CD4-positive, alpha-beta T cell treated with Interleukin-15 for 1 hour (primary cell): ENCODE results near the gene ATXN7L1.

Source experiments
- DNase-seq: peaks from one replicate; pipeline ENCODE4 v3.0.0-alpha.2; 2020

Gene ATXN7L1

DNA sequence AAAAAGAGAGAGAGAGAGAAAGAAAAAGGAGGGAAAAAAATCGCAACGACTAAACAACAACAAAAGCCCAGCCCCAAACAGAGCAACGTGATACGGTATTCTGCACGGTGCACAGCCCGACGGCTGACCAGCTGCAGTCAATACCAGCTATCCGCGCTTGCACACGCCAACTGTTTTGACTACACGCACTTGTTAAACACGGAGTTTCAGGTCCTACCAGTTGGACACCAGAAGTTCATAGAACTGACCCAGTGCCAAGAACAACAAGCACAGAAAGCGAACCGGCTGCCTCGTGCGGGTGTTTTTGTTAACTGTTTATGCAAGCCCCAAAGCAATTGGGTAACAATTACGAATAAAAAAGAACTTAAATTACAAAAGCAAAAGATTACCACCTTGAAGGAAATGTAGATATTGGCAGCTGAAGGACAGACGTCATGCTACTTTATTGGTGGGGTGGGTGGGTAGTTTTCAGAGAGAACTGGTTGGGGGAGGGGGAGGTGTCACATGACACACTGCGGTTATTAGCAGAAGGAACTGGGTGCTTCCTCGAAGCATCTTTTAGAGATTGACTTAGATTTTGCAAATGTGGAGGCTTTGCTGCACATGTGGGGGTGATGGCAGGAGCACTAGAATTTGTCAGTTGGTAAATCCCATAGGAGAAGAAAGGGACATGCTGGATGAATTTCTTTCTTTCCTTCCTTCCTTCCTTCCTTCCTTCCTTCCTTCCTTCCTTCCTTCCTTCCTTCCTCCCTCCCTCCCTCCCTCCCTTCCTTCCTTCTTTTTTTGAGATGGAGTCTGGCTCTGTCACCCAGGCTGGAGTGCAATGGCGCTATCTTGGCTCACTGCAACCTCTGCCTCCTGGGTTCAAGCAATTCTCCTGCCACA is 184.5 kb downstream of the ATXN7L1 start:
- peak; percentile 89 for DNase-seq

DNA sequence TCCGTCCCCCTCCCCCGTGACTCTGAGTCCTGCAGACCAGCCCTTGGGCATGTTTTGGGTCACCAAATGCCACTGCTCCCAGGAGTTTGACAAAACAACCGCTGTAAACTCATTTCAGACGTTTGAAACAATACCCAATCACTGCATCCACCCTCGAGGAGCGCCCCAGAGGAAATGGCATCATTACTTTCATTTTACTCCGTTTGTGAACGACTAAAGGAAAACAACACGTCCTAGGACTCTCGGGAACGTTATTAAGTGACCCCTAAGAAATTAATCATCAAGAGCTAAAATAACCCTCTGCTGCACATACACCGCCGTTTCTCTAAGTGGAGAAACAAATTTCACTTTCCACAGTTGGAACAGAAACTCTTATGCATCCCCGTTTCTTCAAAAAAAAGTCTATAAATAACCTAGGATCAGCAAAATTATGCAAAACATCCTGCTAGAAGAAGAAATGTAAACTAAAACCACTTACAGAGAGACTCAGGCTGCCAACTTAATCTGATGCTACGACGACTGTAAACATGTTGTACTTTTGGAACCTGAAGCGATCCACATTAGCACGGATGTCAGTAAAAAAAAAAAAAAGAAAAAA is 185.2 kb downstream of the ATXN7L1 start:
- DNase-seq, result peak; percentile 59

DNA sequence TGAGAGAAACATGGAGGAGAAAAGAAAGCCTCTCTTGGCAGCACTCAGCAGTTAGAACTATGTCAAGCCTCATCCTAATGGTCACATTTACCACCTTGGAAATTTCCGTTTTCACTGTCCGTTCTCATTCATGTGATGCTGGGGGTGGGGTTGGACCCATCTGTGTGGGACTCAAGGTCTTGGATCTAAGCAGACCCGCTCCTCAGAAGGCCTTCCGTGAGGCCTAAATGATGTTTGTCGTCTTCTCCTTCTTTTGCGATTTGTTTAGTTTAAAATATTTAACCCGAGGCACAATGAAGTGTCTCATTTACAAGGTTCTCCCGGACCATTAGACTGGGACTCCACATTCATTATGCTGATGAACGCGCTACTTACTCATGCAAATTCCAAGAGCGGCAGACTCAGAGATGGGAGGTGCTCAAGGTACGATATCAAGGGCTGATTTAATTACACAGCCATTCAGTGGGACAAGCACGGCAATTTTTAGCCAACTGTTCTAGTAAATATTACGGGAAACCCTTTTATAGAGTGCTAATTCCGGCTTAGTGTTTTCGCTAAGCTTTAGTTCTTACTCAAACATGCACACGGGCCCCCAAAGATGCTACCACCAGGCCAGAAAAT is 186.0 kb downstream of the ATXN7L1 start:
- DNase-seq, result no peak

DNA sequence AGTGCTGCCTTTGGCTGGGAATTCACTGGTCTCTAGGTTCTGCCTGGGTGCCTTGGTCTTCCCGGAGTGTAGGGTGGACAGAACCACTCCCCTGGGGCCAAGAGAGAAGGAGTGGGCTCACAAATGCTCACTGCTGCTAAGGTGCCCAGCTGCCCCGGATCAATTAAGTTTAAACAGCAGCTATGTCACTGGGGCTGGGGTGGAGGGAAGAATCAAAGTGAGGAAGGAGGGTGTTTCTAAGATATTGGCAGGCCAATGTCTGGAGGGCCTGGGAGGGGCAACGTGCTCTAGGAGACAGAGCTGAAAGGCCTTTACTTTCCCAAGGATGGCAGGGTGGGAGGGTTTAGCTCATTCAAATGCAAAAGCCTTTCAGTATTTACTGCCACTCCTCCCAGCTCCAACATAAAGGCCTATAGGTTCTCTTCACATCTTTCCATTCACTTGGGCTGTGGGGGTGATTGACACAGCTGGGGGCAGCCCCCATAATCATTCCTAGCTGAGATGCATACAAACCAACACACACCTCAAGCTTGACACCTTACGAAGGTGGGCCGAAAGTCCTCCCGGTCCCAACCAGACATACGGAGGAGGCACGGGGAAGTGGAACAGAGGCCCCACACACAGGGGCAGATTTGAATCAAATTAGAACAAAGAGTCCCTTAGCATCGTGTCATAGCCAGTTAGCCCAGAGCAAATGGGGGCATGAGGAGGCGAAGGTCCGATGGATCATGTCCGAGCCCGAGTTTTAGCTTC is 187.2 kb downstream of the ATXN7L1 start:
- DNase-seq, result no peak

DNA sequence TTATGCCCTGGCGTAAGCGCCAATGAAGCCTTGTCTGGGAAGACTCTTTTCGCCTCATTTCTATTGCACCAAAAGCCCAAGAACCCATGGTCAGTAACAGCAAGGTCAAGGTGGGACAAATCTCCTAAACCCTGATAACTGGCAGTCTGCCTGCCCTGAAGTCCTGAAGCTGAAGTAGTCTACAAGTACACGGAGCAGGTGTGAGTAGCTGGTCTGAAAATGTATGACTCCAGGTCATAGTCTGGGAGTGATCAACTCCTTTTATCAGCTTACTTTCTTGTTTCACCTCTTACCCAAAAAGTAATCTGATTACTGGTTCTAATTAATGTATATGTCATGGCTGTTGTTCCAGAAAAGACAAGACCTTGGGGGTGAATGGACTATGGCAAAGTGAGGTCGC is 187.8 kb downstream of the ATXN7L1 start:
- no peak for DNase-seq

DNA sequence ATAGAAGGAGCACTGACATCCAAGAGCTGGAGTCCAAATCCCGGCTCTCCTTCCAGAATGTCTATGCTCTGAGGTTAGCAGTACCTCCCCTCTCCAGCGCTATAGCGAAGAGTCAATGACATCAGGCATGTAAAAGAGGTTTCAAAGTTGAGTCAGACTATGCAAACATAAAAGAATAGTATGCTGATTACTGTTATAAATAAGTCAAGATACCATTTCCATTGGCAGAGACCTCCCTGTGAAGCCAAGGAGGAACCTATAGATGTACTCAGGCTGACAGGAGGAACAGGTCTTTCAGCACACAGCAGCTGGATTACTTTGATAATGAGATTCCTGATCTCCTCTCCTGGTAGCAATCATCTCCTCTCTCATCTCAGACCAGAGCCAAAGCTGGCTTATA is 191.2 kb downstream of the ATXN7L1 start:
- no peak for DNase-seq

DNA sequence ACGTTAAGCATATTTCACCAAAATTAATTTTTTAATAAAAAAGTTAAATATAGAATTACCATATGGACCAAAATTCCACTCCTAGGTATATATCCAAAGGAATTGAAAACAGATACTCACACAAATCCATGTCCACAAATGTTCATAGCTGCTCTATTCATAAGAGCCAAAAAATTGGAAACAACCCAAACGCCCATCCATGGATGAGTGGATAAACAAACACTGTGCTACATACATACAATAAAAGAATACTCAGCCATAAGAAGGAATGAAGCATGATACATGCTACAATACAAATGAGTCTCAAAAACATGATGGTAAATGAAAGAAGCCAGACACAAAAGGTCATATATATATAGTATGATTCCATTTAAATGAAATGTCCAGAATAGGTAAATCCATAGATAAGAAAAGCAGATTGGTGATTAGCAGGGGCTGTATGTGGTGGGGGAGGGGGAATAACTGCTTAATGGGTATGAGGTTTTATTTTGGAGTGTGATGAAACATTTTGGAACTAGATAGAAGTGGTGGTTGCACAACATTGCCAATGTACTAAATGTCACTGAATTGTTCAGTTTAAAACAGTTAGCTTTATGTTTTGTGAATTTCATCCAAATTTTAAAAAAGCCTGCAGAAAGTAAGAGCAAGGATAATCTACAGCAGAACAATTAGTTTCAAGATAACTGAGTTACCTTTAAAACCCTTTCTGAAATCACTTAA is 193.9 kb downstream of the ATXN7L1 start:
- DNase-seq, result no peak

DNA sequence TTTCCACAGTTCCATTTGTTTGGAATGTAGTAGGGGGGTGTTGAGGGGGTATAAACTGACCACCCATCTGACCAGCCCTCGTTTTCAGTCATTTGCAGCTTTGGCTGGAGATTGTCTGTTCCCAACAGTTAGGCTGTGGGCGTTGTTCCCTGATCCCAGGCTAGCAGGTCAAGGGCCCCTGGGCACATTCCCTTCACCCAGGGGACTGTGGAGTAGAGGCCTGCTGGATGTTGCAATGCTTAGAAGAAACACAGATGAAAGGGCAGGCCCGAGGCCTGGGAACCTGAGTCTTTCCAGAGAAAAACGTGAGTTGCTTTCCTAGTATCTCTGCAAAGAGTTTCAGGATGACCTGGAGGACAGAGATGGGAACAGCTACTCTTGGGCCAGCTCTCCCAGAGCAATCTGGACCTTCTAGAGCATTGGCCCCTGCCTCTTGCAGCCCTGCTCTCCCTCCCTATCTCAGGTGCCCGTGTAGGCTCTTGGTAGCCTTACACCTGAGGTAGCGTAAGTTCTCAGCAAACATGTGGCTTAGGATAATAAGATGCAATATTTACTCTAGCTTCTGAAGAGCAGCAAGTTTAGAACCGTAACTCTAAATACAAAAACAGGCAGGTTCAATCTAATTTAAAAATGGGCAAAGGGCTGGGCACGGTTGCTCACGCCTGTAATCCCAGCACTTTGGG is 195.8 kb downstream of the ATXN7L1 start:
- no peak for DNase-seq

DNA sequence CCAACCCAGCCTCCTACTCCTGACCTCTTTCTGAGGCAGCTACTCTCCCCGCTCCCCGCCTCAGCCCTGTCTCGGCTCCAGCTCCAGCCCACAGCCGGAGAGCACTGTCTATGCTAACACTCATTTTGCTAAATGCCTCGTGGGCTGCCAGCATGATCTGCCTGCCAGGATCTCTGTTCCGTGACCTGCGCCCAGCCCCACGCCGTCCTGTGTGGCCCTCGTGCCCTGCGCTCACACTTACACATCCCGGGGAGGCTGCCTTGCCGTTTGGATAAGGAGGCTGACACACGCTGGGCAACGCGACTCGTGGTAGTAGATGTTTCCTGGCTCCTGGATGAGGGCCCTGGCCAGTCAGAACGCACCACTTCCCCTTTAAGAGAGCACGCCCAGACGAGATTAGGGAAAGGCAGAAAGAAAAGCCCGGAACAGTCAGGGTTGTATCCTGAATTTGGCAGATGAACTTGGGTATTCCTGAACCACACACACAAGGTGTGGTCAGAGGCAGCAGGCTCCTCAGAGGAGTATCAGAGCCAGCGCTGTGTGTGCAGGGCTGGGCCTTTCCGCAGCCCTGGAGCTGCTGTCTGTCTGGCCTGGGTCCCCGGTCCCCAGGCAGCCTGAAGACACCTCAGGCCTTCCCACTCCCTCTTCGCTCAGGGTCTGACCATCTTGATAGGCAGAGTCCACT is 197.4 kb downstream of the ATXN7L1 start:
- peak; percentile 50 for DNase-seq

DNA sequence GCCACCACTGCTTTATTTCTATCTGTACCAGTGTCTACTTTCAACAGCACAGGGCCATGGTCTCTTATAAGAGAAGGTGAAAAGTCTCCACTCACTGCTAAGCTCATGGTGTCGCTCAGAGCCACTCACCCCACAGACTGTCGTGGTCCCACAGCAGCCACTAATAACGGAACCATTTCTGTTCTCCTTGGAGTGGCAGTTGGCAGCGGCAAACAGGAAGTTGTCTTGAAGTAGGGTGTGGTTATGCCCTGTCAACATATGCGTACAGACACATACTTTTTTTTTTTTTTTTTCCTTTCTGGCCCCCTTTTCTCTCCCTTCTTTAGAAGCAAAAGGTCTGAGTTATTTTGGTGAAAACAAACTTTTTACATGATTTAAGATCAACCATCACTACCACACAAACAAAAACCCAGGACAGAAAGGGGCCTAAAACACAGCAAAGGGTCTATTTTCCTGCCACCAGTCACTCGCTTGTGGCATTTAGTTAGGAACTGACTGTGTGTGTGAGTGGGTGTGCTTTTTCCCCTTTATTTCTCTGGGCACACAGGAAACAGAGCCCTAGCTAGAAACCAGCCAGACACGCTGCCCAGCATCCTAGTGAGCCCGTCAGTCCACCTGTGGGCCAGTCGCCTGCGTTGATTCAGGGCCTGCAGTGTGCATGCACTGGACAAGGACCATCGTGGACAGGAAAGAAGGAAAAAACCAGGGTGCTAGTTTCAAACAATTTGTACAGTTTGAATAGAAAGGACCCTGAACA is 198.4 kb downstream of the ATXN7L1 start:
- peak; percentile 80 for DNase-seq

DNA sequence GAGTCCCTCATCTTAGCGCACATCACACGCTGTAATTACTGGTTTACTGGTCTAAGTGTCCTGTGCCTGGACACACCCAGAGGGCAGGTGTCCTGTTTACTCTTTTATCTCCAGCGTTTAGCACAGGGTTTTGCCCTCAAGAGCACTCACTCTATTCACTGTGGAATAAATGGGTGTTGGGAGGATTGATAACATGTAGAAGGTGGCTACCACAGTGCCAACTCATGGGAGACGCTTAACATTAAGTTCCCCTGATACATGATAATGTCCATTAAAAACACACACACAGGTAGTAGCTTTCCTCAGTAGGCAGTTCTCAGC is 199.0 kb downstream of the ATXN7L1 start:
- no peak for DNase-seq

DNA sequence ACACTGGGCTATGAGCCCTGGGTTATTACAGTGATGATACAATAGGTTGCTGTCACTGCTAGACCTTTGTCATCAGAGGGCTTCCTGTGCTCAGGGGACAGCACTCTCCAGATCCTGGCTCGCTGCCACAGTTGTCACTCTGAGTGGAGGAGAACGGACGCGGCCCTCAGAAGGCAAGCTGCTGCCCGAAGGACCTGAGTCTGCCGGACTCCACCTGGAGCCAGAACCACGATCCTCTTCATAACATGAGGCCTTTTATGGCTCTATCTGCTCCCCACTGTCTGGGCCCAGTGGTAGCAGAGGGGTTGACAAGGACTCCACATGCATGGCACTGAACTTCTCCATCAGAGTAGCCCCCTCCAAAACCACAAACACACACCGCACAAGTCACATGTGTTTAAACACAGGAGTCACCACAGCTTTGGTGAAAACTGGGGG is 200.4 kb downstream of the ATXN7L1 start:
- DNase-seq, result peak; percentile 62

DNA sequence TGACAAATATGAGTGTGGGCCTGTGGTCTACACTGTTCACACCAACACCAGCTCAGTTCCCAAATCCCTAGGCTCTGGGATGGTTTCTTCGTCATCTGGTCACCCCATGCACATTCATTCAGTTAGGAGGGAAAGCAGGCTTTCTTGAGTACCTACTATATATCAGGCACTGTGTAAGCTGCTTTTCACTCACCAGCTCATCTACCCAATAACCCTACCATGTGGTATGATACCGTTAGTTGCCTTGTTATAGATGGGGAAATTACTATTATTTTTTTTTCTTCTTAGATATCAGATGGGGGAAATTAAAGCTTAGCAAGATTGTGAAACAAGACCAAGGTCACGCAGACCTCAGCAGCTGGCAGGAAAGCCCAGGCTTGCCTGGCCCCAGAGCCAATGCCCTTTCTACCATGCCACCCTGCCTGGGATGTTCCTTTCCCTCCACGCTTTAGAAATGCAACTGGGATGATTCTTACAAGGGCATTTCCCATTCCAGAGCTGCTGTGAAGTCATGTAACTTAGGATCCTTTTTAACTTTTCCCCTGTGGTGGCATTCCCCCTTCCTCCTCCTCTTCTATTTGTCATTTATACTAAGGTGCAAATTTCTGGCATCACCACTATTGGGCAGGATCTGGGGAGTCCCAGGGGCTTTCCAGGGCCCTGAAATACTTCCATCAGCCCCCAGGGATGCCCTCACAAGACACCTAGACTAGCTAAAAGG is 202.0 kb downstream of the ATXN7L1 start:
- DNase-seq, result no peak

DNA sequence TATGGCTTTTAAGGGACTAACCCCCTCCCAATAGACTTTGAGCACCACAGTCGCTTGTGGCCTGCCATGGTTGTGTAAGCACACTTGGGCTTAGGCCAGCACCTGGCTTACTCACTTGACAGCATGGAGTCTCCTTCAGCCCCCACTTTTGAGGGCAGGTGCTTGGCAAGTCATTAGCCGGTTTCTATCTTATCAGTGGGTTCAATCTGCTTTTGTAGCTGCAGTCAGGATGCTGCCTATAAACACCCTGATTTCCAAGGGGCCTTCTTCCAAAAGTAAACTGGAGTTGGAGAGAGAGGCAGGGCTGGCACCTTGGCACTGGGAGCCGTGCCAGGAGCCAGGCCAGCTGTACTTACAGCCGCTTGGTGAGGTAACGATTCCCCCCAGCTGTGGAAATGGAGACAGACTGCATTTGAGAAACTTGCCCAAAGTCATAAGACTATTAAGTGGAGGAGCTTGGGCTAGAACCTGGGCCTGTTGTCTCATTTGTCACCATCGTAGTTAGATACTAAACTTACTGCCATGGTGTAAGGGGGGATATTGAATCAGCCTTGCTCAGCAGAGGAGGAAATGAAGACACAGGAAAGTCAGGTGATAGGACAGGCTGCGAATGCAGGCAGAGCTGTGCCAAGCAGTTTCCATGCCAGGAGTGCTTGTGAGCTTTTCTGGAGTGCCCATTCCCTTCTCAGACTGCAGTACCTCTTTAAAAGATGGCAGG is 202.9 kb downstream of the ATXN7L1 start:
- DNase-seq, result no peak

DNA sequence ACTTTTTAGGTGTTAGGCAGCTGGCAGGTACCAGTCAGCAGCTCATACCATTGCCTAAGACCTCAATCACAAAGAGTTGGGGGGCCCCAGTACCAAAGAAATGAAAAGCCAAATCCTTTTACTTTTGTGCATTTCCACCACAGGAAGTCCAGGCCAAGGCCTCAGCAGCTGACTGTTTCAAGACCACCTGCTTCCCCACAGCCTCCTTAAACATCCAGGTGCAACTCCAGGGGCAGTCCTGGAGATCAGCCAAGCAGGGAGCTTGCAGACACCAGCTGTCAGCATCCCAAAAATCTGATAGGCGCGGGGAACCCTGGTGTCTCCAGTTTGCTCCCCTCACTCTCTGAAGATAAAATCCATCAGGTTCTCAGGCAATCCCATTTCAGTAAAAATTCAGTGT is 203.6 kb downstream of the ATXN7L1 start:
- no peak for DNase-seq

DNA sequence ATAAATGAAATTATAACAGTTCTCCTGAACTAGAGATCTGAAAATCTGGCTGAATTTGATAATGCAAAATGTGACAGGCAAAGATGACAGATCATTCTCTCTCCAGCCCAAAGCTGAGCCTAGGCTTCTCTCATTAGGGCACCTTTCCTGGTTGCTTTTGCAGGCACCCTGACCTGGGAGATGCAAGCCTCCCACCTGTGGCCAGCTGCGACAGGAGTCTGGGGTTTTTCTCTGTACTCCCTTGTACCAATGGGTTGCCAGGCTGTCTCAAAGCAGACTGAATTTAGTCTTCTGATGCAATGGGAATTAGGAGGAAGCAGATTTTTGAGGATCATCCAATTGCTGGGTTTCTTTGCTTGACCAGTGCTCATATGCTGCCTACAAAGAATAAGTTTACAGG is 210.1 kb downstream of the ATXN7L1 start:
- no peak for DNase-seq

DNA sequence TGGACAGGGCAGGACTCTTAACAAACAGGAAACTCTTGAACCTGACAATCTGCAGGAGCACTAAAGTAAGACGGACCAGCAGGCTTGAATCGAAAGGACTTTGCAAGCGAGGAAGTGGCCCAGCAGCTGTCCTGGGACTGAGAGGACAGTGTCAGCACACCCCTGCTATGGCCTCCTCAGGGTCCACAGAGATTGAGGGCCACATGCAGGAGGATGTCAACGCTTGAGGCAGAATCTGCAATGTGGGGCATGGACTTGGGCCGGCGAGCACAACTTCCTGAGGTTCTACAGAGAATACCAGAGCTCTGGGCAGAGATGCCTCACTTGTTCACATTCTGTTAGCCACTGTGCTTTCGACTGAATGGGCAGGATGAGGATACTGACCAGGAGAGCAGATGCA is 210.7 kb downstream of the ATXN7L1 start:
- DNase-seq, result no peak

DNA sequence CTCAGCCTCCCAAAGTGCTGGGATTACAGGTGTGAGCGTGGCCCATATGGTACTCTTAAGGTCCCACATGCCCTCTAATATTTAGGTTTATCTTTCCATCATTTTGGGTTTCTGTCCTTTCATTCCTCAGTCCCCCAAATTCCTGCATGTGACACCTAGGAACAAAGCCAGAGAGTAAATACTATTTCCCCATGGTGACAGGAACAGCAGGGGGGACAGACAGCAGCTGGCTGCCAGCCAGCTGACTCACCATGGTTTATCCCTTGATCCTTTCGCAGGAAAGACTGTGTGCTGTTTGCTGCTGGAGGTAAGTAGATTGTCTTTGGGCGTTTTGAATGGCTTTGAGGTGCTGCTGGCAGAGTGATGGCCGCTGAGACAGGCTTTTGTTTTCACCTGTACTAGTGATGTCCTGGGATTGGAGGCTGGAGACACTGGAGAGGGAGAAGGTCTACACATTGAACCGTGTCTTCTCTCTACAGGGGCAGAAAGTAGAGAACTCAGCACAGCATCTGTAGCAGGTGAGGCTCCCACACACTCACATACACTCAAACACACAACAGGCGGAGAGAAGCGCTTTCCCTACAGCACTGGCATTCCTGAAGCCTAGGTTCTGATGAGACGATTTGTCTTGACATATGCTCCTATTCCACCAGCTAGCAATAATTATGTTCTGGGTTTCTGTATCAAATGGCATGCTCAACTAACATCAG is 211.4 kb downstream of the ATXN7L1 start:
- no peak for DNase-seq

DNA sequence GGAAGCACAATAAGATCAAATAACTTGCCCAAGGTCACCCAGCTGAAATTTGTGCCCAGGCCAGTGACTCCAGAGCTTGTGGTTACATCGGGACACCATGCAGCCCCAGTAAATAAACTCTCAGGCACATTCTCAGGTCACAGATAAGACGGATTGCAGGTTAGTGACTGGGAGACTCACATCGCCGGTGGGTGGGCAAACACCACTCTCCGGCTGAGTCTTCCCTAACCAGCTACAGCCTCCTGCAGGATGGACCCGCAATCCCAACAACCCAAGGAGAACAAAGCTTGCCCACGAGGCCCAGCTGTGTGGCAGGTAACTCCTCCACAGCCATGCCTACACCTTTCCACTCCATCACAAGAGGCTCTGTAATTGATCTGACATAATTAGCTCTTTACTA is 213.4 kb downstream of the ATXN7L1 start:
- no peak for DNase-seq
